HFF-Myc (cell line): ENCODE results near the gene DOCK4.

Experiments
- DNase-seq: peaks from one replicate; pipeline ENCODE4 v3.0.0-alpha.2; 2011; ENCODE audit warnings: low read depth; ENCODE audit errors: extremely low read depth
- H3K4me3 ChIP-seq: replicated peaks from 2 replicates; pipeline ENCODE4 v1.5.1; 2011; ENCODE audit warnings: low read depth, mild to moderate bottlenecking, control low read depth, low read length
- TF ChIP-seq, protein P1 (sequence below): IDR thresholded peaks from 2 replicates; pipeline ENCODE4 v1.5.1; 2012; ENCODE audit warnings: mild to moderate bottlenecking, low read depth, low read length, control low read depth; ENCODE audit errors: missing control alignments

Gene DOCK4

DNA sequence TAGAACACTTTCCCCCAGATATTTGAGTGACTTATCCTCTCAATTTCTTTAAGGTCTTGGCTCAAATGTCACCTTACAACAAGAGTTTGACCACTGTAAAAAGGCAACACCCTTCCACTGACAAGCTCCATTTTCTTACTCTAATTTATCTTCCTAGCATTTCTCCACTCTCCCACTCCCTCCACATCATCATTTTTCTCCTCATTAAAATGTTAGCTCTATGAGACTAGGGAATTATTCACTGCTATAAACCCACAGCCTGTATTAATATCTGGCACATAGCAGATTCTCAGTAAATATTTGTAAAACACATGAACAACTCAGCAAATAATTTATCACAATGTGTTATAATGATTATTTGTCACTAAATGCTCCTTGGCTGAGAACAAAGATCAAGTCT, 161.0 kb downstream of the DOCK4 start:
- H3K4me3 ChIP-seq, result no peak overlapping the region
- DNase-seq, result no peak
- TF ChIP-seq, protein P1, sequence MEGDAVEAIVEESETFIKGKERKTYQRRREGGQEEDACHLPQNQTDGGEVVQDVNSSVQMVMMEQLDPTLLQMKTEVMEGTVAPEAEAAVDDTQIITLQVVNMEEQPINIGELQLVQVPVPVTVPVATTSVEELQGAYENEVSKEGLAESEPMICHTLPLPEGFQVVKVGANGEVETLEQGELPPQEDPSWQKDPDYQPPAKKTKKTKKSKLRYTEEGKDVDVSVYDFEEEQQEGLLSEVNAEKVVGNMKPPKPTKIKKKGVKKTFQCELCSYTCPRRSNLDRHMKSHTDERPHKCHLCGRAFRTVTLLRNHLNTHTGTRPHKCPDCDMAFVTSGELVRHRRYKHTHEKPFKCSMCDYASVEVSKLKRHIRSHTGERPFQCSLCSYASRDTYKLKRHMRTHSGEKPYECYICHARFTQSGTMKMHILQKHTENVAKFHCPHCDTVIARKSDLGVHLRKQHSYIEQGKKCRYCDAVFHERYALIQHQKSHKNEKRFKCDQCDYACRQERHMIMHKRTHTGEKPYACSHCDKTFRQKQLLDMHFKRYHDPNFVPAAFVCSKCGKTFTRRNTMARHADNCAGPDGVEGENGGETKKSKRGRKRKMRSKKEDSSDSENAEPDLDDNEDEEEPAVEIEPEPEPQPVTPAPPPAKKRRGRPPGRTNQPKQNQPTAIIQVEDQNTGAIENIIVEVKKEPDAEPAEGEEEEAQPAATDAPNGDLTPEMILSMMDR, result no peak

DNA sequence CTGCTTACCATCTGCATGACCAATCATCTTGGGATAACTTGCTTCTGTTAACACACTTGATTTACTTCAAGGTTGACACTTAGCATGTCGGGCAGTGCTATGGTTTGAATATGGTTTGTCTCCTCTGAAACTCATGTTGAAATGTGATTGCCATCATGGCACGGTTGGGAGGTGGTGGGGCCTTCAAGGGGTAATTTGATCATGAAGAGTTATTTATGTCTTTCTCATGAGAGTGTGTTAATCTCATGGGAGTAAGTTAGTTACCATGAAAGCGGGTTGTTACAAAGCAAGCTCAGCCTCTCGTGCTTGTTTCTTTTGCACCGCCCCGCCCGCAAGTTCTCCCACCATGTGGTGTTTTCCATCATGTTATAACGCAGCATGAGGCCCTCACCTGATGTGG, 163.6 kb downstream of the DOCK4 start:
- TF ChIP-seq, protein P1, result no peak
- DNase-seq, result no peak
- no peak overlapping the region for H3K4me3 ChIP-seq

DNA sequence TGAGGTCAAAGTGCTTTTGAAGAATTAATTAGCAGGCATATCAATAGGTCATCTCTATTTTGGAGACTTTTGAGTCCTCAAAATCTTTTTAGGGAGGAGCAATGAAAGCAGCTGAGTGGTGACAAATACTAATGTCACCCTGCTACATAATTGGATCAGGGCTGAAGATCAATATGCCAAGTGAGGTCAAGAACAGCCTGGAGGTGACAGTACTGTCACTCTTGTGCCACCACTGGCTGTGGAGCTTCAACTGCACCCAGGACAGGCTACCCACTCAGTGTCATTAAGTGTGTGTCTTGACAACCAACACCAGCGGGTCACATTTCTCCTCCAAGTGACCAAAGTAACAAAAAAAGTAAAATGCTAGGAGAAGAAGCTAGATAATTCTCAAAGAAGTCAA, 167.8 kb downstream of the DOCK4 start:
- DNase-seq, result no peak
- H3K4me3 ChIP-seq, result no peak overlapping the region
- TF ChIP-seq, protein P1, result no peak

DNA sequence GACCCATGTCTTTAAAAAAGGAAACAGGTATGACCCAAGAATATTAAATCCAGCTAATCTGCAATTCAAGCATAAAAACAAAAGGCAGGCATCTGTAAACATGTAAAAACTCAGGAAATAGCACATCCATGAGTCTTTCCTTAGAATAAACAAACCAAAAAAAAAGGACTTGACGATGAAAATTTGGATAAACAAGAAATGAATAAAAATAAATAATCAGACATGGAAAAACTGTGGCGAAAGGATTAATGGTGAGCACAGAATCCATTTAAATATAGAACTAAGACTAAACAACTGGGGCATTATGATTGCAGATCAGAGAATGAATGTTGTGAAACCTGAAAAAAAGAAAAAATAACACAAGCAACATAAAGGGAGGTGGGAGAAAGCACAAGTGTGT, 170.1 kb downstream of the DOCK4 start:
- DNase-seq, result no peak
- TF ChIP-seq, protein P1, result no peak

DNA sequence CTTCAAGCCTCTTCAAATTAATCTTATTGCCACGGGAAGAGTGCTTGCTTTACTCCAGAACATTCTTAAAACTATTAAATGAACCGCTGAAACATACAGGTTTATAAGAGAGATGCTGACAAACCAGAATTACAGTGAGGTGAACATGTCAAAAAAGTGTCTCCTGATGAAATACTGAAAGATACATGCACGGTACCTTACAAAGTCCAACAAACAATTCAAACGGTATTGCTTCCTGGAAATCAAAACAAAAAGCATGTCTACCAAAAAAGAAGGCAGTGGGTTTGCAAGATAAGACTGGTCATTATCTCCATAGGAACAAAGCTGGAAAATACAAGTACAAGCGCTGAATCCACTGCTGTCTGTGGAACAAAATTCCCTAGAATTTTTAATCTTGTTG, 174.5 kb downstream of the DOCK4 start:
- H3K4me3 ChIP-seq, result no peak overlapping the region
- DNase-seq, result no peak
- TF ChIP-seq, protein P1, result no peak

More for the DNA sequence above, 170.1 kb downstream of the DOCK4 start:
- H3K4me3 ChIP-seq, result no peak overlapping the region

DNA sequence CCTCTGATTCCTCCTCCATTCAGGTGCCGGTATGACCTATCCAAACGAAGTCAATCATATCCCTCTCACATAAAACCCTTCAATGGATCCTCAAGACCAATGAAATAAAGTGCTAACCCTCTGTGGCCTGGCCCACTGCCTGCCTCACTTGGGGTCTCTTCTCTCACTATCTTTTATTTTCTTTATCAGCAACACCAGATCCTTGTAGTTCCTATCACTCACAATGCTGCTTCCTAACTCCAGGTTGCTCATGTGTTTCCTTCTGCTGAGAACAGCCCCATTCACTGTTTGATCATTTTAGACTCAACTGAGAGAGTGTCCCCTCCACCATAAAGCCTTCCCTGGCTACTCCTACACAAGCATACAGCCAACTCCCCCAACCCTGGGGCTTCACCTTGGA, 180.6 kb downstream of the DOCK4 start:
- TF ChIP-seq, protein P1, result no peak
- DNase-seq, result no peak
- H3K4me3 ChIP-seq, result no peak overlapping the region

DNA sequence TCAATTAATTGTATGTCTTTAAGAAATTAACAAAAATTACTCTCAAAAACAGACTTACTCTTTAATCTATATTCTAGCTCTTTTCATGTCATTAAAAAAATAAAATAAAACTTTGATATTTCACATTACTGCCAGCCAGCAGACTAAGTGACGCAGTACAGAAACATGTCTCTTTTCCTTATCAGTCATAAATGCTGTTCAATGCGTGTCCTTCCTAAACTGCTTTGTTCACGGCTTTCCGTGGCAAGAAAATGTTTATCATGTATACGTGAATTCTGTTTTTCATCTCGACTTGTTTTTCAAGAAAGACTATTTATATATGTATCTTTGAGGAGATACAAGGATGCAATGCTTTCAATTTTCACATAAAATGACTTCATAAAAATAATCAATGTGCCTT, 182.4 kb downstream of the DOCK4 start:
- no peak for DNase-seq
- H3K4me3 ChIP-seq, result no peak overlapping the region
- TF ChIP-seq, protein P1, result no peak
